Muscle of leg (tissue), 11 donors: ENCODE measurements around the gene RGS3. TPM values are rescaled to one million over a fixed set of nuclear protein-coding genes. Genes with fewer than 3 reads are reported as not detected.

Source experiments
- DNase-seq: peaks from one replicate; pipeline ENCODE4 v3.0.0; 2013
- H3K27ac ChIP-seq: one replicate; pipeline ENCODE4 v1.5.1; 2013; ENCODE audit warnings: mild to moderate bottlenecking, low read length, control low read depth
- H3K27me3 ChIP-seq: one replicate; pipeline ENCODE4 v1.6.1; 2013; ENCODE audit warnings: low read length; ENCODE audit not compliant: control insufficient read depth, insufficient read depth
- H3K36me3 ChIP-seq: one replicate; pipeline ENCODE4 v1.6.1; 2013; ENCODE audit warnings: low read length; ENCODE audit not compliant: control insufficient read depth, insufficient read depth
- H3K4me1 ChIP-seq: one replicate; pipeline ENCODE4 v1.6.1; 2013; ENCODE audit warnings: low read length; ENCODE audit not compliant: control insufficient read depth, insufficient read depth
- H3K4me3 ChIP-seq: one replicate; pipeline ENCODE4 v1.5.1; 2013; ENCODE audit warnings: low read length, control low read depth
- H3K9me3 ChIP-seq: replicated peaks from 2 replicates; pipeline ENCODE4 v1.6.1; 2013; ENCODE audit warnings: low read depth, low read length; ENCODE audit not compliant: control insufficient read depth
- WGBS: methylation state at CpG from one replicate; pipeline ENCODE4 v1.1.5; 2013; ENCODE audit warnings: missing lambda C conversion rate; ENCODE audit not compliant: insufficient coverage; 5-methylcytosine and 5-hydroxymethylcytosine counted together
- polyA plus RNA-seq, 8 donors: library from polyadenylated mRNA; unstranded; fragments of 120-200 nt; gene quantifications; one replicate each; pipeline versions ENCODE4 v1.2.1 to v1.2.3, GENCODE V29; 2013; ENCODE audit warnings: inconsistent platforms in 1 of 8, low replicate concordance in 1 of 8; ENCODE audit not compliant: insufficient read length in 8 of 8, insufficient read depth in 1 of 8
- total RNA-seq: library from RNA; stranded (reverse); fragments of 120-200 nt; gene quantifications from one replicate; pipeline ENCODE4 v1.2.4, GENCODE V29; 2013

Gene RGS3
- total and polyA plus RNA-seq, 9 donors, result 38.0 to 63.3 (median 49.1) TPM

- H3K27me3 ChIP-seq, result no peaks in the 10 kb centered on the region
- WGBS, result 88% methylated on average over 2 of the region's 2 CpGs
- DNase-seq, result no peak
- no peak overlapping the region for H3K27ac ChIP-seq
- H3K36me3 ChIP-seq, result peaks cover 8% of the 10 kb centered on the region
- no peak overlapping the region for H3K4me3 ChIP-seq
- no peaks in the 10 kb centered on the region for H3K9me3 ChIP-seq
- H3K4me1 ChIP-seq, result peaks cover 61% of the 10 kb centered on the region
These were observed 126.9 kb downstream of the RGS3 start for GRCh38 chr9:113590389-113590788.

GRCh38 chr9:113590991-113591898, 127.7 kb downstream of the RGS3 start:
- H3K4me3 ChIP-seq, result no peak overlapping the region
- peaks cover 15% of the 10 kb centered on the region for H3K36me3 ChIP-seq
- peak; percentile 89 for DNase-seq
- H3K4me1 ChIP-seq, result peaks cover 66% of the 10 kb centered on the region
- WGBS, result 67% methylated on average over 12 of the region's 20 CpGs
- peak overlapping the region; percentile 20 for H3K27ac ChIP-seq
- no peaks in the 10 kb centered on the region for H3K9me3 ChIP-seq
- H3K27me3 ChIP-seq, result no peaks in the 10 kb centered on the region

GRCh38 chr9:113591899-113592625, 128.5 kb downstream of the RGS3 start:
- Histone ChIP-seq H3K27ac (no peak overlapping the region), H3K4me3 (no peak overlapping the region), H3K27me3 (no peaks in the 10 kb centered on the region), H3K36me3 (peaks cover 23% of the 10 kb centered on the region), H3K9me3 (no peaks in the 10 kb centered on the region), H3K4me1 (peaks cover 72% of the 10 kb centered on the region)
- no peak for DNase-seq
- 62% methylated on average over 4 of the region's 7 CpGs for WGBS

GRCh38 chr9:113592876-113593575, 129.5 kb downstream of the RGS3 start:
- peak overlapping the region; percentile 85 for H3K27ac ChIP-seq
- 75% methylated on average over 1 of the region's 6 CpGs for WGBS
- H3K9me3 ChIP-seq, result no peaks in the 10 kb centered on the region
- H3K4me3 ChIP-seq, result no peak overlapping the region
- H3K4me1 ChIP-seq, result peaks cover 72% of the 10 kb centered on the region
- no peaks in the 10 kb centered on the region for H3K27me3 ChIP-seq
- peaks cover 33% of the 10 kb centered on the region for H3K36me3 ChIP-seq
- DNase-seq, result peak; percentile 30

- peak overlapping the region; percentile 89 for H3K27ac ChIP-seq
- peaks cover 37% of the 10 kb centered on the region for H3K36me3 ChIP-seq
- peaks cover 76% of the 10 kb centered on the region for H3K4me1 ChIP-seq
- peak overlapping the region; percentile 86 for H3K4me3 ChIP-seq
- peak; percentile 99 for DNase-seq
- no peaks in the 10 kb centered on the region for H3K9me3 ChIP-seq
- WGBS, result 0% methylated on average over 15 of the region's 15 CpGs
- H3K27me3 ChIP-seq, result no peaks in the 10 kb centered on the region
These were observed 130.3 kb downstream of the RGS3 start for GRCh38 chr9:113593682-113594281.

GRCh38 chr9:113594484-113595299, 131.2 kb downstream of the RGS3 start:
- 8% methylated on average over 13 of the region's 19 CpGs for WGBS
- Histone ChIP-seq H3K27me3 (no peaks in the 10 kb centered on the region), H3K27ac (peak overlapping the region; percentile 89), H3K4me3 (peak overlapping the region; percentile 86), H3K9me3 (no peaks in the 10 kb centered on the region), H3K36me3 (peaks cover 37% of the 10 kb centered on the region), H3K4me1 (peaks cover 77% of the 10 kb centered on the region)
- peak; percentile 47 for DNase-seq

- peak; percentile 9 for DNase-seq
- Histone ChIP-seq H3K36me3 (peaks cover 37% of the 10 kb centered on the region), H3K27ac (peak overlapping the region; percentile 89), H3K27me3 (no peaks in the 10 kb centered on the region), H3K4me1 (peaks cover 87% of the 10 kb centered on the region), H3K4me3 (peak overlapping the region; percentile 86), H3K9me3 (no peaks in the 10 kb centered on the region)
- 66% methylated on average over 22 of the region's 27 CpGs for WGBS
These were observed 133.2 kb downstream of the RGS3 start for GRCh38 chr9:113596616-113597320.

GRCh38 chr9:113597390-113598241, 134.1 kb downstream of the RGS3 start:
- H3K27ac ChIP-seq, result peak overlapping the region; percentile 89
- H3K9me3 ChIP-seq, result no peaks in the 10 kb centered on the region
- peak overlapping the region; percentile 86 for H3K4me3 ChIP-seq
- WGBS, result 52% methylated on average over 8 of the region's 14 CpGs
- peaks cover 90% of the 10 kb centered on the region for H3K4me1 ChIP-seq
- H3K27me3 ChIP-seq, result no peaks in the 10 kb centered on the region
- DNase-seq, result peak; percentile 17
- H3K36me3 ChIP-seq, result peaks cover 37% of the 10 kb centered on the region
